HG03095 (cell line): ENCODE measurements around the gene COL9A2.
"Not testable (repeated sequence)": the region's sequence is repeated elsewhere in the genome, so short reads cannot be mapped to it uniquely, and the experiment has no call there.

Experiments used
- ATAC-seq: cut with Tn5 transposase; IDR thresholded peaks from one replicate; pipeline ENCODE4 v1.9.1; 2021; ENCODE audit warnings: moderate library complexity; ENCODE audit not compliant: unreplicated experiment

Gene COL9A2

GRCh38 chr1:40316595-40317393 is at the start of gene COL9A2:
Gene COL9A2 (minus strand): TSS chr1:40317286. CDS start chr1:40317197, 89 bp downstream.
- no peak for ATAC-seq

DNA sequence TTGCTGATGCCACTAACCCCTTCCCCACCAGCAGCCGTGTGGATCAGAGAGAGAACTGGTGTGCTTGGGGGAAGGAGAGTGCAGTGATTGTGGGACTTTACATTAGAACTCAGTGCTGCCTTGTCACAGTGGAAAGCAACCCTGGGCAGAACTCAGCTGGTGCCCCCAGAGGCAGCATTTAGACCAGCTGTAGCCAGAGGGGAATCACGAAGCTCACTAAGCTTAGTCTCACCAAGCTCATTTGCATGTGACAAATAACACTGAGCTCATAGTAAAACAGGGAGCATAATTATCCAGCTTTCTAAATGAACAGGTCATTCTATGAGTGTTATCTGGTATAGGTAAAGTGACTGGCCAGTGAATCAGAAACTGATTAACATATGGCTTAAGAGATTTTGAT is 46.6 kb upstream of the COL9A2 start:
- peak; percentile 79 for ATAC-seq

DNA sequence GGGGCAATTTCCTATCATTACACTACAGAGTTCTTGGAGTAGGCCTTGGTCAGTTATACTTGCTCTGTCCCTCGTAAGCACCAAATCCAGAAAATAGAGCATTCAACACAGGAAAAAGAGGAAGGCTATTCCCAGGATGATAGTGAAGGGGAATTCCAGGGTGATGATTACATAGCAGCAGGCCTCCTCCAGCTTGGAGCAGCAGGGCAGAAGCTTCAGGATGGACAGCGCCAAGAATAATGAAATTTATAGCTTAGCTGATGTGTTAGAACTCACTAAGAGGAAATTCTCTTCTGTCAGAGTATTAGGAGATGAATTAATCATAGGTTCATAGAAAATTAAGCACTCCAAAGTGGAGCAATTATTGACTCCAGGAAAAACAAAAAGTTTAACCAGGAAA is 45.6 kb upstream of the COL9A2 start:
- ATAC-seq, result no peak

DNA sequence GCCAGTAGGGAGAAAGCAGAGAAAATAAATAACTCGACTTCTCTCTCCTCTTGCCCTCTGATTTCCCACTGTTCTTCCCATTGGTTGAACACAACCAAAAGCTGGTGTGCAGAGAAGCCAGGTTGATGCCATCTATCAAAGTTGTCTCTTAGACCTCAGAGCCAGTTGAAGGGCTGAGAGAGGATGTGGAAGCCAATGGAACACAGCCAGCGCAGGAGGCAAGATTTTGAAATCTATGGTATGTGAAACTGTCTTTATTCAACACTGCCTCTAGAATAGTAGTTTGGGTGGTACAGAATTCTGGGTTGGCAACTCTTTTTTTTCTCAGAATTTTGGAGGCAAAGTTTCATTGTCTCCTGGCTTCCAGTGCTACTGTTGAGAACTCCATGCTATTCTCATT is 45.1 kb upstream of the COL9A2 start:
- ATAC-seq, result no peak

DNA sequence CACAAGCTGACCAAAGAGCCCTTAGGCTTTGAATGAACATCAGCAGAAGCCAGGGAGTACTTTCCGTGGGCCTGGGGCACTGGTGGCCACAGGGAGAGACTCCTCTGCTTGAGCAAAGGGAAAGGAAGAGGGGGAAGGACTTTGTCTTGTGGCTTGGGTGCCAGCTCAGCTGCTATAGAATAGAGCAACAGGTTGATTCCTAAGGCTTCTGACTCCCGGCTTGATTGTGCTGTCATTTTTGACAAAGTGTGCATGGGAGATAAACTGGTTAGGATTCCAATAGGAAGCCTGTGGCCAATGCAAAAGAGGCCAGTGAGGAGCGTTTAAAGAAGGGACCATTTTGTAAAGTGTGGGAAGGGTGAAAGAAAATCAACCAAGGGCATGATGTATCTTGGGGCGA is 44.6 kb upstream of the COL9A2 start:
- ATAC-seq, result no peak

GRCh38 chr1:40361201-40361600 is 44.1 kb upstream of the COL9A2 start:
- no peak for ATAC-seq

DNA sequence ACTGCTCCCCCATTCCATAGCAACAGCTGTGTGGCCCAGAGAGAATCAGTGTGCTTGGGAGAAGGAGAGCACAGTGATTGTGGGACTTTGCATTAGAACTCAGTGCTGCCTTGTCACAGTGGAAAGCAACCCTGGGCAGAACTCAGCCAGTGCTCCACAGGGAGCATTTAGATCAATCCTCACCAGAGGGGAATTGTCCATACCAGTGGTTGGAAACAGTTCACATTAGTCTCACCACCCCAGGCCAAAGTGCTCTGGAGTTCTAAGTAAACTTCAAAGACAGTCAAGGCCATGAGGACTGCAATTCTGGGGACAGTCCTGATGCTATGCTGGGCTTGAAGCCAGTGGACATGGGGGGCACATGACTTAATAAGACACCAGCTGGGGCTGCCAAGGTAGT is 43.5 kb upstream of the COL9A2 start:
- ATAC-seq, result no peak

DNA sequence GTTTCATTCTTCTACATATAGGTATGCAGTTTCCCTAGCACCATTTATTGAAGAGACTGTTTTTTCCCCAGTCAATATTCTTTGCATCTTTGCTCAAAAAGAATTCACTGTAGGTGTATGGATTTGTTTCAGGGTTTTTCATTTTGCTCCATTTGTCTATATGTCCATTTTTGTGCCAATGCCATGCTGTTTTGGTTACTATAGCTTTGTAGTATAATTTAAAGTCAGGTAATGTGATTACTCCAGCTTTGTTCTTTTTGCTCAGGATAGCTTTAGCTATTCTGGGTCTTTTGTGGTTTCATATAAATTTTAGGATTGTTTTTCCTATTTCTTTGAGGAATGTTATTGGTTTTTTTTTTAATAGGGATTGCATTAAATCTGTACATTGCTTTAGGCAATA is 40.5 kb upstream of the COL9A2 start:
- no peak for ATAC-seq

- no peak for ATAC-seq
Measured at GRCh38 chr1:40353082-40353481, 36.0 kb upstream of the COL9A2 start.

DNA sequence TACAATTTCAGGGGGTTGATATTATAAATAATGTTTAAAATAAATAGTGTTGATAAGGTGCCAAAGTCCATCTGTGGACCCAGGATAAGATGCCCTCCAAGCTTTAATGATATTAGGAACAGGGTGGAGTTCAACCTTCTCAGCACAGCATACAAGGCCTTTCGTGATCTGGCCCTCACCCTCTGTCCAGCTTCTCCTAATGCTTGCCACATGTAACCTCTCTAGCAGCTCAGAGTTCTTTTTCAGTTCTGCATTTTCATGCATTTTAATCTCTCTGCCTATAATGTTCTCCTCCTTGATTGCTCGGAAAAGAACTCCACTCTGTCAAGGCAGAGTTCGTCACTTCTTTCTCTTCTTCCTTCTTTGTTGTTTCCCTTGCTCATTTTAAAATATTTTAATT is 35.0 kb upstream of the COL9A2 start:
- no peak for ATAC-seq

GRCh38 chr1:40351124-40351523 is 34.0 kb upstream of the COL9A2 start:
- ATAC-seq, result no peak

- ATAC-seq, result no peak
Measured at GRCh38 chr1:40350391-40350790, 33.3 kb upstream of the COL9A2 start.

- ATAC-seq, result no peak
Measured at GRCh38 chr1:40344597-40344996, 27.5 kb upstream of the COL9A2 start.

GRCh38 chr1:40342381-40342717 is 25.3 kb upstream of the COL9A2 start:
- ATAC-seq, result not testable (repeated sequence)

GRCh38 chr1:40341491-40342380 is 24.6 kb upstream of the COL9A2 start:
- ATAC-seq, result no peak

- ATAC-seq, result no peak
Measured at GRCh38 chr1:40339420-40340323, 22.6 kb upstream of the COL9A2 start.

DNA sequence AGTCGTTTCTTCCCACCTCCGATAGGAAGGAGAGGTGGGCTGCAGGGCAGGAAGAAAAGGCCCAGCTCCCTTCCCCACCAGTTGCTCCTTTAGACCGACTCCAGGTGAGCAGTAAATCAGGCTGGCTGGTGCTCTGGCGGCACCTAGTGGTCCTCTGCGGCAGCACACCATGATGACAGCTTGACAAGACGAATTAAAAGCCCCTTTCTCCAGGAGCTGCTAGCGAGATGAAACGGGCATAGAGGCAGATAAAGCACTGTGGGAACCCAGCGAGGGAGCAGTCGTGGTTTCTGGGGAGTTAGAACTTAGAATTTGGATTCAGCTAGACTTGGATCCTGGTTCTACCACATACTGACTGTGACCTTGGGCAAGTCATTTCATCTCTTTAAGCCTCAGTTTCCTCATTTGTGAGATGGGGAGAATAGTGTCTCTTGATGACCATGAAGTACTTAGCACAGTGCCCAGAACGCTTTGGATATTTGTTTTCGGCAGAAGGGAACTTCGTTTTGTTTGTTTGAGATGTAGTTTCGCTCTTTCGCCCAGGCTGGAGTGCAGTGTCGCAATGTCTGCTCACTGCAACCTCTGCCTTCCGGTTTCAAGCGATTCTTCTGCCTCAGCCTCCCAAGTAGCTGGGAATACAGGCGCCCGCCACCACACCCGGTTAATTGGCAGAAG is 21.8 kb upstream of the COL9A2 start:
- ATAC-seq, result no peak

GRCh38 chr1:40337443-40337842 is 20.4 kb upstream of the COL9A2 start:
- ATAC-seq, result no peak

DNA sequence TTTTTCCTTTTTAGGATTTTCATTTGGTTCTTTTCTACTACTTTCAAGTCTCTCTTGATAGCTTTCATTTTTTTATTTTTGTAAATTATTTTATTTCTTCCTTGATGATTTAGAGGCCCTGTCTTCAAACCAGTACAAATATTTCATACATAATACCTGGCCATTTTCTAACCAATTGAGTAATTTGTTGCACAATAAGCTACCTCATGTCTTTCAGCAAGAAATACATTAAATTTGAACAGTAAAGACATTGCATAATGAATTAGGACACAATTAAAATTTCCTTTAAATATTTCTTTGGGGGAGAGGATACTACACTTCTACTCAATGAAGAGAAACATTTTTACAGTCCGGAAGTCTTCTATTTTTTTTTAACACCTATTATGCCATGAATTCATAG is 15.6 kb upstream of the COL9A2 start:
- ATAC-seq, result no peak

- not testable (repeated sequence) for ATAC-seq
Measured at GRCh38 chr1:40331403-40331802, 14.3 kb upstream of the COL9A2 start.
